Measurements from ENCODE around the gene ADAMTS3.

GRCh38 chr4:72449705-72450104, 119.3 kb downstream of the ADAMTS3 start:
- TF ChIP-seq CTCF (conservative IDR thresholded peaks at IDR 0.05; ENCODE audit: low read length) (no peak), EZH2phosphoT487 (IDR thresholded peaks at IDR 0.05; ENCODE audit: borderline replicate concordance, low read depth, low read length) (no peak)

All from OCI-LY7 (cell line).